GM12878 (cell line): ENCODE data around the gene MICALL2. TPM values are rescaled to one million over a fixed set of nuclear protein-coding genes. Genes with fewer than 3 reads are reported as not detected.

Source experiments
- ATAC-seq: fragments of 200-7000 bp; cut with Tn5 transposase; 3 replicates; pipeline ENCODE4 v1.9.1; 2020; ENCODE audit warnings: mild to moderate bottlenecking, moderate library complexity
- BruUV-seq: library from RNA; stranded (reverse); fragments of 400-500 nt; replicated peaks from 2 replicates; lab custom pipeline; 2021; lab: Mats Ljungman, UMichigan
- CTCF ChIA-PET: fragments of 300-600 bp; sonication (Branson Sonifier 250); formaldehyde crosslinking; extraction: SDS; loops from one replicate; lab custom pipeline; 2021; ENCODE audit warnings: inconsistent platforms; lab: Yijun Ruan, JAX
- POLR2A ChIA-PET: fragments of 350-600 bp; formaldehyde crosslinking; extraction: SDS; loops from one replicate; lab custom pipeline; 2021; ENCODE audit warnings: inconsistent platforms; lab: Charles Lee
- RAD21 ChIA-PET: fragments of 300-600 bp; sonication (Branson Sonifier 250); formaldehyde crosslinking; loops from one replicate; lab custom pipeline; 2023; ENCODE audit warnings: antibody characterized with exemption; ENCODE audit not compliant: unreplicated experiment; lab: Charles Lee
- SMC1A ChIA-PET: fragments of 300-600 bp; sonication (Branson Sonifier 250); formaldehyde crosslinking; loops from one replicate; lab custom pipeline; 2023; ENCODE audit not compliant: unreplicated experiment, uncharacterized antibody; lab: Charles Lee
- DNase-seq: peaks from one replicate; pipeline ENCODE4 v3.0.0-alpha.2; 2011; ENCODE audit warnings: low read depth, low spot score
- FAIRE-seq: peaks from 3 replicates; lab custom pipeline; 2011; peaks lifted over from hg19 to GRCh38; lab: Jason Lieb, UNC
- H2AFZ ChIP-seq: 2 replicates; pipeline ENCODE4 v1.6.0; 2011; ENCODE audit warnings: low read depth, low read length, control low read depth; ENCODE audit not compliant: control insufficient read depth
- H3K27ac ChIP-seq: 2 replicates; pipeline ENCODE4 v1.5.1; 2011; ENCODE audit warnings: control low read depth; ENCODE audit not compliant: control insufficient read depth, insufficient read depth
- H3K27me3 ChIP-seq, 2 experiments: replicated peaks in 1 of 2; 2 replicates each; pipeline versions ENCODE4 v1.6.0 to v1.6.1; 2011; ENCODE audit warnings: low read length in 1 of 2; ENCODE audit not compliant: control insufficient read depth in 2 of 2, insufficient read depth in 2 of 2
- H3K36me3 ChIP-seq, 2 experiments: 2 replicates each; pipeline ENCODE4 v1.5.1; 2011; ENCODE audit warnings: low read length in 1 of 2; ENCODE audit not compliant: control insufficient read depth in 2 of 2, insufficient read depth in 2 of 2
- H3K4me1 ChIP-seq: 2 replicates; pipeline ENCODE4 v1.6.1; 2011; ENCODE audit warnings: mild to moderate bottlenecking, low read length, moderate library complexity, mixed read lengths; ENCODE audit not compliant: control insufficient read depth, insufficient read depth
- H3K4me2 ChIP-seq: 2 replicates; pipeline ENCODE4 v1.6.0; 2011; ENCODE audit warnings: control low read depth; ENCODE audit not compliant: control insufficient read depth, insufficient read depth
- H3K4me3 ChIP-seq: fragments of 200-600 bp; sonication (generic); 2 replicates; pipeline ENCODE4 v1.5.1; 2016
- H3K79me2 ChIP-seq: 2 replicates; pipeline ENCODE4 v1.6.0; 2011; ENCODE audit warnings: low read length; ENCODE audit not compliant: control insufficient read depth, insufficient read depth
- H3K9ac ChIP-seq: 2 replicates; pipeline ENCODE4 v1.8.0; 2011; ENCODE audit warnings: low read length, control low read depth, mixed read lengths; ENCODE audit not compliant: control insufficient read depth, insufficient read depth
- H3K9me3 ChIP-seq: replicated peaks from 3 replicates; pipeline ENCODE4 v1.5.1; 2011; ENCODE audit warnings: mild to moderate bottlenecking, low read length; ENCODE audit not compliant: control insufficient read depth, insufficient read depth
- H4K20me1 ChIP-seq: 2 replicates; pipeline ENCODE4 v1.6.0; 2011; ENCODE audit not compliant: control insufficient read depth, insufficient read depth
- CHD2 ChIP-seq: IDR thresholded peaks from 2 replicates; pipeline ENCODE4 v1.6.1; 2011; ENCODE audit warnings: low read depth, low read length, improper control_type of control experiment, borderline replicate concordance
- MEF2A ChIP-seq: IDR thresholded peaks from 2 replicates; pipeline ENCODE4 v1.6.1; 2011; ENCODE audit warnings: low read depth, mild to moderate bottlenecking, low read length, moderate library complexity; ENCODE audit not compliant: insufficient read depth
- MXI1 ChIP-seq: fragments of 150-350 bp; IDR thresholded peaks from 2 replicates; pipeline ENCODE4 v1.6.1; 2011; ENCODE audit warnings: low read depth, mild to moderate bottlenecking, inconsistent platforms, low read length, improper control_type of control experiment
- NR2C2 ChIP-seq: IDR thresholded peaks from 2 replicates; pipeline ENCODE4 v1.6.1; 2011; ENCODE audit warnings: borderline replicate concordance, low read depth; ENCODE audit not compliant: control insufficient read depth, insufficient read length
- NR2F1 ChIP-seq: fragments of 450-650 bp; conservative IDR thresholded peaks from 2 replicates; pipeline ENCODE4 v1.6.1; 2017; ENCODE audit warnings: mild to moderate bottlenecking
- POU2F2 ChIP-seq: IDR thresholded peaks from 3 replicates; pipeline ENCODE4 v1.6.1; 2011; ENCODE audit warnings: low read depth, mild to moderate bottlenecking, low read length, borderline replicate concordance
- STAT3 ChIP-seq: IDR thresholded peaks from 2 replicates; pipeline ENCODE4 v1.6.1; 2011; ENCODE audit warnings: low read depth, low read length, improper control_type of control experiment
- TAF1 ChIP-seq: IDR thresholded peaks from 2 replicates; pipeline ENCODE4 v1.6.1; 2011; ENCODE audit warnings: mild to moderate bottlenecking, low read depth, low read length, borderline replicate concordance
- ZNF274 ChIP-seq: IDR thresholded peaks from one replicate; pipeline ENCODE4 v1.8.0; 2011; ENCODE audit not compliant: insufficient read length, insufficient read depth
- WGBS: methylation state at CpG from one replicate; pipeline ENCODE4 v1.1.6; 2016; ENCODE audit warnings: low lambda C conversion rate; ENCODE audit not compliant: insufficient replicate concordance, insufficient coverage; ENCODE audit errors: missing lambda C conversion rate; 5-methylcytosine and 5-hydroxymethylcytosine counted together
- in situ Hi-C: fragments of 300-500 bp; cut with MboI; formaldehyde crosslinking; loops from 9 replicates; pipeline ENCODE4 v1.14.3; 2018; ENCODE audit warnings: mixed read lengths
- intact Hi-C: fragments of 100-400 bp; cut with micrococcal nuclease; formaldehyde crosslinking; loops from one replicate; pipeline ENCODE4 v1.14.2; 2022; ENCODE audit not compliant: unreplicated experiment
- polyA plus RNA-seq, 11 experiments: library from polyadenylated mRNA; depleted of rRNA in 4 of 11; unstranded in 6 of 11; stranded (reverse) in 5 of 11; fragments of >200 nt; fragmentation: Nextera tagmentation in 4 of 11; fragmentation: Illumina TruSeq in 1 of 11; extraction: Ambion mirVana in 4 of 11; extraction: Trizol in 1 of 11; gene quantifications; 1 replicate in 1 of 11; 2 replicates in 10 of 11; pipeline versions ENCODE4 v1.2.1 to v1.2.3, GENCODE V29; 2011 to 2016; ENCODE audit warnings: inconsistent platforms in 2 of 11, missing spikeins in 2 of 11, low read depth in 1 of 11
- total RNA-seq, 4 experiments: library from RNA; depleted of rRNA in 3 of 4; stranded (reverse); fragments of >200 nt in 3 of 4; fragmentation: Illumina TruSeq in 1 of 4; extraction: Trizol in 1 of 4; gene quantifications; 2 replicates each; pipeline versions ENCODE4 v1.2.1 to v1.2.3, GENCODE V29; 2013 to 2021
- TF ChIP-seq, protein P1 (sequence below): IDR thresholded peaks from 2 replicates; pipeline ENCODE4 v1.6.1; 2011; ENCODE audit warnings: borderline replicate concordance, low read depth, mild to moderate bottlenecking, moderate library complexity, low read length; ENCODE audit not compliant: insufficient read depth, poor library complexity, severe bottlenecking

Gene MICALL2
- total and polyA plus RNA-seq, 10 of the 15 experiments (the other 5 are each of a cell fraction or from before 2014, with no cell fraction given): 0.04 to 1.7 (median 0.83) TPM; not detected in 3

- Histone ChIP-seq H4K20me1 (no peaks in the 10 kb centered on the region), H3K79me2 (no peaks in the 10 kb centered on the region), H3K9me3 (no peaks in the 10 kb centered on the region), H3K36me3 (peaks cover 0 to 36% of the 10 kb centered on the region in 2 experiments; a peak in 2 of 4 replicates)
- RAD21 ChIA-PET: no interaction called here
- intact Hi-C loops: no loop called here
- DNase-seq (no peak), FAIRE-seq (no peak)
- no TSS peak for BruUV-seq
- SMC1A ChIA-PET: no interaction called here
- POLR2A ChIA-PET: no interaction called here
- 91% methylated on average over 12 of the region's 12 CpGs for WGBS
- TF ChIP-seq NR2F1: no peak
- no peak for TF ChIP-seq MEF2A
- TF ChIP-seq STAT3: no peak
- no peak for TF ChIP-seq CHD2
- TF ChIP-seq MXI1: no peak
- TF ChIP-seq NR2C2: no peak
- TF ChIP-seq TAF1: no peak
- TF ChIP-seq ZNF274: no peak
- TF ChIP-seq, protein P1, sequence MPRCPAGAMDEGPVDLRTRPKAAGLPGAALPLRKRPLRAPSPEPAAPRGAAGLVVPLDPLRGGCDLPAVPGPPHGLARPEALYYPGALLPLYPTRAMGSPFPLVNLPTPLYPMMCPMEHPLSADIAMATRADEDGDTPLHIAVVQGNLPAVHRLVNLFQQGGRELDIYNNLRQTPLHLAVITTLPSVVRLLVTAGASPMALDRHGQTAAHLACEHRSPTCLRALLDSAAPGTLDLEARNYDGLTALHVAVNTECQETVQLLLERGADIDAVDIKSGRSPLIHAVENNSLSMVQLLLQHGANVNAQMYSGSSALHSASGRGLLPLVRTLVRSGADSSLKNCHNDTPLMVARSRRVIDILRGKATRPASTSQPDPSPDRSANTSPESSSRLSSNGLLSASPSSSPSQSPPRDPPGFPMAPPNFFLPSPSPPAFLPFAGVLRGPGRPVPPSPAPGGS: no peak
- TF ChIP-seq POU2F2: no peak
- TF ChIP-seq, all 136 proteins: peak for 0
- no peak for ATAC-seq
- H3K4me2 ChIP-seq: no peak overlapping the region
- no peak overlapping the region for H3K27ac ChIP-seq
- CTCF ChIA-PET: no interaction called here
- H3K9ac ChIP-seq: no peak overlapping the region
- H3K4me1 ChIP-seq: no peaks in the 10 kb centered on the region
- no peaks in the 10 kb centered on the region for H3K27me3 ChIP-seq
- H3K4me3 ChIP-seq: no peak overlapping the region
- H2AFZ ChIP-seq: no peak overlapping the region
- in situ Hi-C loops: no loop called here
Measured at GRCh38 chr7:1484569-1484968, 25.3 kb upstream of the MICALL2 start.
